ENCODE results near the gene SLC22A23.

DNA sequence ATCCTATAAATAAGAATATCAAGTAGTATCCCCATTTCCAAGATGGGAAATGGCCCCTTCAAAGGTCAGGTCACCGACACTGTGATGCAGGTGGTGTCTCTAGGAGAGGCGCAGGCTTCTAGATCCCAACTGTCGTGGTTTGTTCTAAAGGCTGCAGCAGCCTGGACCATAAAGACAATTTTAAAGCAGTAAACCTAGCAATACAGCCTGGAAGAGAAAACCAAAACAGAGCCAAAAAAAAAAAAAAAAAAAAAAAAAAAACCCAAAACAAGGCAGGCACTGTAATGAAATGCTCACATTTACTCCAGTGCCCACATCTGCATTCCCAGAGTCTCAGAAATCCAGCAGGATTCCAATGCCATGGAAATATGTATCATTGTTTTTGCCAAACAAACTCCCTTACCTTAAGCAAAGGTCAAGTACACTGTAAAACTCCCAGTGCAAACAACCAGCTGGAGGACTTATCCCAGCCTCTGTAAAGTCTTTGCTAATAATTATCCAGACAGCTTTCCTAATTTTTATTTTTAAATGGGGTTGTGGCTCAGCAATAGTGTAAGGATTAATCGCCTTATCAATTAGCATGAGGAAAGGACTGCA, 99.9 kb downstream of the SLC22A23 start:
- TF ChIP-seq, protein P1, sequence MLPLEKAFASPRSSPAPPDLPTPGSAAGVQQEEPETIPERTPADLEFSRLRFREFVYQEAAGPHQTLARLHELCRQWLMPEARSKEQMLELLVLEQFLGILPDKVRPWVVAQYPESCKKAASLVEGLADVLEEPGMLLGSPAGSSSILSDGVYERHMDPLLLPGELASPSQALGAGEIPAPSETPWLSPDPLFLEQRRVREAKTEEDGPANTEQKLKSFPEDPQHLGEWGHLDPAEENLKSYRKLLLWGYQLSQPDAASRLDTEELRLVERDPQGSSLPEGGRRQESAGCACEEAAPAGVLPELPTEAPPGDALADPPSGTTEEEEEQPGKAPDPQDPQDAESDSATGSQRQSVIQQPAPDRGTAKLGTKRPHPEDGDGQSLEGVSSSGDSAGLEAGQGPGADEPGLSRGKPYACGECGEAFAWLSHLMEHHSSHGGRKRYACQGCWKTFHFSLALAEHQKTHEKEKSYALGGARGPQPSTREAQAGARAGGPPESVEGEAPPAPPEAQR (CRISPR knock-in tag; IDR thresholded peaks at IDR 0.05): no peak
- no peak for TF ChIP-seq CREM (CRISPR knock-in tag; IDR thresholded peaks at IDR 0.05)
- TF ChIP-seq, protein P2, sequence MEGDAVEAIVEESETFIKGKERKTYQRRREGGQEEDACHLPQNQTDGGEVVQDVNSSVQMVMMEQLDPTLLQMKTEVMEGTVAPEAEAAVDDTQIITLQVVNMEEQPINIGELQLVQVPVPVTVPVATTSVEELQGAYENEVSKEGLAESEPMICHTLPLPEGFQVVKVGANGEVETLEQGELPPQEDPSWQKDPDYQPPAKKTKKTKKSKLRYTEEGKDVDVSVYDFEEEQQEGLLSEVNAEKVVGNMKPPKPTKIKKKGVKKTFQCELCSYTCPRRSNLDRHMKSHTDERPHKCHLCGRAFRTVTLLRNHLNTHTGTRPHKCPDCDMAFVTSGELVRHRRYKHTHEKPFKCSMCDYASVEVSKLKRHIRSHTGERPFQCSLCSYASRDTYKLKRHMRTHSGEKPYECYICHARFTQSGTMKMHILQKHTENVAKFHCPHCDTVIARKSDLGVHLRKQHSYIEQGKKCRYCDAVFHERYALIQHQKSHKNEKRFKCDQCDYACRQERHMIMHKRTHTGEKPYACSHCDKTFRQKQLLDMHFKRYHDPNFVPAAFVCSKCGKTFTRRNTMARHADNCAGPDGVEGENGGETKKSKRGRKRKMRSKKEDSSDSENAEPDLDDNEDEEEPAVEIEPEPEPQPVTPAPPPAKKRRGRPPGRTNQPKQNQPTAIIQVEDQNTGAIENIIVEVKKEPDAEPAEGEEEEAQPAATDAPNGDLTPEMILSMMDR (IDR thresholded peaks at IDR 0.05): no peak
- TF ChIP-seq, protein P3, sequence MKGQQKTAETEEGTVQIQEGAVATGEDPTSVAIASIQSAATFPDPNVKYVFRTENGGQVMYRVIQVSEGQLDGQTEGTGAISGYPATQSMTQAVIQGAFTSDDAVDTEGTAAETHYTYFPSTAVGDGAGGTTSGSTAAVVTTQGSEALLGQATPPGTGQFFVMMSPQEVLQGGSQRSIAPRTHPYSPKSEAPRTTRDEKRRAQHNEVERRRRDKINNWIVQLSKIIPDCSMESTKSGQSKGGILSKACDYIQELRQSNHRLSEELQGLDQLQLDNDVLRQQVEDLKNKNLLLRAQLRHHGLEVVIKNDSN (CRISPR knock-in tag; IDR thresholded peaks at IDR 0.05): no peak
- no peak for TF ChIP-seq GABPB1 (CRISPR knock-in tag; IDR thresholded peaks at IDR 0.05)
- TF ChIP-seq, protein P4, sequence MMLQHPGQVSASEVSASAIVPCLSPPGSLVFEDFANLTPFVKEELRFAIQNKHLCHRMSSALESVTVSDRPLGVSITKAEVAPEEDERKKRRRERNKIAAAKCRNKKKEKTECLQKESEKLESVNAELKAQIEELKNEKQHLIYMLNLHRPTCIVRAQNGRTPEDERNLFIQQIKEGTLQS (CRISPR knock-in tag; conservative IDR thresholded peaks at IDR 0.05): no peak
- TF ChIP-seq, protein P5, sequence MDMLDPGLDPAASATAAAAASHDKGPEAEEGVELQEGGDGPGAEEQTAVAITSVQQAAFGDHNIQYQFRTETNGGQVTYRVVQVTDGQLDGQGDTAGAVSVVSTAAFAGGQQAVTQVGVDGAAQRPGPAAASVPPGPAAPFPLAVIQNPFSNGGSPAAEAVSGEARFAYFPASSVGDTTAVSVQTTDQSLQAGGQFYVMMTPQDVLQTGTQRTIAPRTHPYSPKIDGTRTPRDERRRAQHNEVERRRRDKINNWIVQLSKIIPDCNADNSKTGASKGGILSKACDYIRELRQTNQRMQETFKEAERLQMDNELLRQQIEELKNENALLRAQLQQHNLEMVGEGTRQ (CRISPR knock-in tag; IDR thresholded peaks at IDR 0.05): no peak
- no peak for TF ChIP-seq ZNF317 (CRISPR knock-in tag; IDR thresholded peaks at IDR 0.05; ENCODE audit: borderline replicate concordance, low read depth)
- no peak for TF ChIP-seq ZNF263 (CRISPR knock-in tag; IDR thresholded peaks at IDR 0.05; ENCODE audit: low read depth)
- no peak for TF ChIP-seq ZNF138 (CRISPR knock-in tag; conservative IDR thresholded peaks at IDR 0.05)
- TF ChIP-seq OVOL2 (CRISPR knock-in tag; IDR thresholded peaks at IDR 0.05; ENCODE audit: borderline replicate concordance): no peak
- no peak for TF ChIP-seq CBFB (CRISPR knock-in tag; IDR thresholded peaks at IDR 0.05; ENCODE audit: low read depth)
